ENCODE results near the gene DNAH9.

- TF ChIP-seq TAF1 (IDR thresholded peaks at IDR 0.05; ENCODE audit: low read depth, low read length) (no peak), POLR2A (IDR thresholded peaks at IDR 0.05; ENCODE audit: low read depth, low read length) (no peak)
Observed at GRCh38 chr17:11852912-11853311, 254.6 kb downstream of the DNAH9 start.

Data from GM12891 (cell line).